ENCODE measurements around the gene CDC14A.
A peak's percentile ranks its signal among the peaks of the same experiment; 100 is the strongest.
"Not testable (repeated sequence)": the region's sequence is repeated elsewhere in the genome, so short reads cannot be mapped to it uniquely, and the experiment has no call there.

The CDC14A gene

GRCh38 chr1:100337878-100338277, 14.4 kb upstream of the CDC14A start:
- not testable (repeated sequence) for DNase-seq (ENCODE audit: low read depth)

DNA sequence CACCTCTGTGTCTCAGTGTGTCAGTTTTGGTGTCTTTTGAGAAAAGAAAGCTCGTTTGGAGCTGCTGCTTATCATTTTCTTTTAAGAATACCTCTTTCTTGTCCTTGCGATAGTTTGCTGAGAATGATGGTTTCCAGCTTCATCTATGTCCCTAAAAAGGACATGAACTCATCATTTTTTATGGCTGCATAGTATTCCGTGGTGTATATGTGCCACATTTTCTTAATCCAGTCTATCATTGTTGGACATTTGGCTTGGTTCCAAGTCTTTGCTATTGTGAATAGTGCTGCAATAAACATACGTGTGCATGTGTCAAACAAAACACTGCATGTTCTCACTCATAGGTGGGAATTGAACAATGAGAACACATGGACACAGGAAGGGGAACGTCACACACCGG, 12.6 kb upstream of the CDC14A start:
- DNase-seq (ENCODE audit: low read depth), result not testable (repeated sequence)

GRCh38 chr1:100340494-100340893, 11.8 kb upstream of the CDC14A start:
- DNase-seq (ENCODE audit: low read depth), result no peak

- no peak for DNase-seq (ENCODE audit: low read depth)
These were observed 10.0 kb upstream of the CDC14A start for GRCh38 chr1:100342348-100342747.

DNA sequence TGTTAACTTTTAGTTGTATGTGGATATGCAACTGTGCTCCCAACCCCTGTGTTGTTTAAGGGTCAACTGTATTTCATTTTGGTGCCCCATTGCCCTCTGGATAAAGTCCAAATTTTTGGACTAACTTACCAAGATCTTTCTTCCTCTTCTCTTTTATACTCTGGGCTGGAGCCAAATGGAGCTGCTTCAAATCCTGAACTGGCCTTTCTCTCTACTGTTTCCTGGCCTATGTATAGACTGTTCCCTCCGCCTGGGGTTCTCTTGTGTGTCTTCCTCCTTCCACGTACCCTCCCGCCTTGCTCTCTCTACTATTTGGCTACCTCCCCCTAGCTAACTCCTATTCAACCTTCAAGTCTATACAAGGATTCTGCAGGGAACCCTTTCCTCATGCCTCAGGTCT, 8.4 kb upstream of the CDC14A start:
- DNase-seq (ENCODE audit: low read depth), result no peak

DNA sequence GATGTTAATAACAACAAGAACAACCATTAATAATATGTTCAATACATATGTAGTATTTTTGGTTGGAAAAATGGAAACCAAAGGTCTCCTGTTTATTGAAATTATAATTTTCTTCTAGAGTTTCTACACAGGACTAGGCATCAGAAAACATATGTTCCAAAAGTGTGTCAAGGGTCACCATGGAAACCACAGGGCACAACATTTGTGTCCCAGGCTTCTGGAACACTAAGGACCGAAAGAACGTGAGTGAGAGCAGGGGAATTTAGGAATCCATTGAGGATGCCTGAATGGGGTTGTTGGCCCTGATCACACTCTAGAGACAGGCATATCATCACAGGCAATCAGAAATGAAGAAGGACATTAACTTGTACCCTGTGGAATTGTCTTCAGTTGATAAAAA, 7.5 kb upstream of the CDC14A start:
- no peak for DNase-seq (ENCODE audit: low read depth)

DNA sequence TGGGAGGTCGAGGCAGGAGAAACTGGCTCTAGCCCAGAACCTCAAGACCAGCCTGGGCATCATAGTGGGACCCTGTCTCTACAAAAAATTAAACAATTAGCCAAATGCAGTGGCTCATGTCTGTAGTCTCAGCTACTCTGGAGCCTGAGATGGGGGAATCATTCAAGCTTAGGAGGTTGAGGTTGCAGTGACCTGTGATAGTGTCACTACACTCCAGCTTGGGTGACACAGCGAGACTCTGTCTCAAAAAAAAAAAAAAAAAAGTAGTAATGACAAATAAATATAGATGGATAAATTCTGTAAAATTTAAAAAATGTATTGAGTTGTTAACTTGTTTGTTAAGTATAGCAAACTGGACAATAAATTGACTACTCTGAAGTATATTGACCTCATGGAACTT, 5.9 kb upstream of the CDC14A start:
- DNase-seq (ENCODE audit: low read depth), result no peak

DNA sequence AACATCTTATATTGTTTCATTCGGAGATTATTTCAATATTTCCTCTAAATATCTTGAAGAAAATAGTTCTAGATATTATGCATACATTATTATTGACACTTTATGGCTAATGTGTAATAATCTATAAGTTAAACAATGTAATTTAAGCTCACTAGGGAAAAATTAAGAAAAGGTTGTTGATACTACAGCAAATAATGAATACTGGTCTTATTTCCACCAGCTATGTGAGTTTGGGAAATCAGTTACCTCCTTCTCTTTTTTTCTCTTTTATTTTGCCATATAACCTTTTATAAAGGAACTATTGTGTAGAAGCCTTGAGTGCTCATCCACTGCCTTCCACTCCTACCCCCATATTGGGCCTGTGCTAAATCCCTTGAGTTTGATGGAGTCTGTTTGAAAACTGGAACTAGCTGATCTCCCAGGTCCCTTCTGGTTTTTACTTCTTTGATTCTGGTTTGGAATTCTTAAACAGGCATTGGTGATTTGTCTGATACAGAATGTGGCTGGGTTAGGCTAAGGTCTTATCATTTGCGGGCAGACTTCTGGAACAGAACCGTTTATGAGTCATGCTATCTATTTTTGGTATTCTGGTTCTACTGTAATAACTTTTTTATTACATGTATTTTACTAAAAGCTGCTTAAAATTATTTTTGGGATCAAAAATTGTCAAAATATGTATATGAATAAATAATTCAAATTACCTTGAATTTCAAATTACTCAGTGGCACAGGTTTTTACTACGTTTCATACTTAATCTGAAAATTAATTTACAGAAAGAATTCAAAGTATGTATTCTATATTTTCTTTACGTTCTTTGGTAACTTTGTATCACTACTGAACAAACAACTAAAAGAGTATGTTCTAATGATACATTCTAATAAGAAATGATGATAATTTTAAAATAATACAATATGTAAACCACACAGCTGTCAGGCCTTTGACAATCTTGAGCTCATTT, 5.0 kb upstream of the CDC14A start:
- no peak for DNase-seq (ENCODE audit: low read depth)

GRCh38 chr1:100348549-100349144, 3.7 kb upstream of the CDC14A start:
- no peak for DNase-seq (ENCODE audit: low read depth)

- no peak for DNase-seq (ENCODE audit: low read depth)
These were observed 3.1 kb upstream of the CDC14A start for GRCh38 chr1:100349246-100349645.

GRCh38 chr1:100350787-100351094, 1.6 kb upstream of the CDC14A start:
- no peak for DNase-seq (ENCODE audit: low read depth)

GRCh38 chr1:100351095-100351887, 1.0 kb upstream of the CDC14A start:
- DNase-seq (ENCODE audit: low read depth), result peak; percentile 85

GRCh38 chr1:100353071-100353801, 930 bp downstream of the CDC14A start:
- DNase-seq (ENCODE audit: low read depth), result no peak

DNA sequence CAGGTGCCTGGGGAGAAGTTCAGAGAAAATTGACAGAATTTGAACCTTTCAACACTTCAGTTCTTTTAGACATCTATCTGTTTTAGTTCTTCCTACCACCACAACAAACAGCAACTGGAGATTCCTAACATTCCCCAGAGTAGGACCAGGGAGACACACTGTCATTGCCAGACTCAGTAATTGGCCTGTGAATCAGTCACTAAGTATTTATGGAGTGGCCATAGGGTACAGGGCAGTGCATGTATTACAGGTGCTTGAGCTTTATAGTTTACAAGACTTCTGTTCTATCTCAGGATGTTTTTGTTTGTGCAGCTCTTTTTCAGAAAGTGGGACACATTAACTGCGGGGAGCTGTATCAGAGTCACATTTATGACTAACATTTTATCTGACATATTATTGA, 1.7 kb downstream of the CDC14A start:
- DNase-seq (ENCODE audit: low read depth), result peak; percentile 6

DNA sequence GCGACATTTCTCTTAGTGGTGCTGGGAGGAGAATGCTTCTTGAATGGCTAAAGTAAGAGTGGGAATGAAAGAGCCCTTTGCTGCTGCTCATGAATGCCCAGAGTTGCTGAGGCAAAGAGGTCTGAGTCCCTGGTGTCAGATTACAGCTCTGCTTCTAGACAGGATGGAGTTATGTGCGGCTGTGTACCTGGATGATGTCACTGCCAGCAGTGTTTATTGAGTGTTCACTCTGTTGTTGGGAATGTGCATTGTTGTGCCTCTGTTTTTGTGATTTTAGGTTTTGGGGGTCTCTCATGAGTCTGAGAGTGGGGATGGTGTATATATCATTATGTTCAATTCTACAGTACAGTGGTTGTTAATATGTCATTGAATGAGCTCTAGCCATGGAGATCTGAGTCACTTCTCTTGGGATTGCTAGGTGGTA, 2.7 kb downstream of the CDC14A start:
- DNase-seq (ENCODE audit: low read depth), result no peak

DNA sequence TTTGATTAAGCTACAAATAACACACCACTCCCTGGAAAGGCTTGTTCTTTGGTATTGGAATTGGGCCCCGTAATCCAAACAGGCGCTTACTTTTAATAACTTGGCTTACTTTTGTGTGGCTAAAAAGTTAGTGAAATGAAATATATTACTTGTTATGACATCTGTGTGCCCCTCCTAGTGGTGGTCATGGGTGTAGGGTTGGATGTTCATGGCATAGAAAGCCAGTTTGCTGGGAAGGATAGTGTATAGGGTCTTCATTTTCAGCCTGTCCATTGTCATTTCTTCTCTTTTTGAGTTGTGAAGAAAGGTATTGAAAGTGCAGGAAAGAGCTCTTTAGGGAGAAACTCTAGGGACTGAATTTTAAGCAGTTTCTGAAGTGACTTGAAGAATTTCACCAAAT, 5.9 kb downstream of the CDC14A start:
- DNase-seq (ENCODE audit: low read depth), result peak; percentile 12

- no peak for DNase-seq (ENCODE audit: low read depth)
These were observed 6.8 kb downstream of the CDC14A start for GRCh38 chr1:100359139-100359538.

- peak; percentile 10 for DNase-seq (ENCODE audit: low read depth)
These were observed 8.6 kb downstream of the CDC14A start for GRCh38 chr1:100360790-100361510.

DNA sequence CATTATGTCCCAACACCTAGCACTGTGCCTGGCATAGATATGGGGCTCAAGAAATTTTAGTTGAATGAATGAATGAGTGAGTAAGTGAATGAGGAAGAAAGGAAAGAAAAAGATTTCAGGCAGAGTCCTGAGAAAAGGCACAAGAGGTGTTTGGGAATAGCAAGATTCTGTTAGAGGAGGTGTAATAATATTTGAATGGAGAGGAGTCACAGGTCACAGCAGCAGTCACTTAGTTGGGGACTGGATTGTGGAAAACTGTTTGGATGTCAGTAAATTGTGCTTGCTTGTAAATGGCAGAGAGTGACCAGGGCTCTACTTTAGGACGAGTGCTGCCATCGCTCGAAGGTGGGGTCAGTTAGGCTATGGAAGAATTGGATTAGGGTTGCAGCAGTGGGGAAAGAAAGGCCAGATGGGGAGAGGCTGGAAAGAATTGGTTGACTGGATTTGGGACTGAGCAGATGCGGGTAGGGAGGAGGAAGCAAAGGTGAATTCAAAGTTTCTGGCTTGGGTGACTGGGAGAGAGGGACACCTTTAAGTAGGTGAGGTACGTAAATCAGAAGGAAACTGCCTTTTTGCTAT, 9.3 kb downstream of the CDC14A start:
- DNase-seq (ENCODE audit: low read depth), result no peak

GRCh38 chr1:100362821-100363466, 10.6 kb downstream of the CDC14A start:
- peak; percentile 10 for DNase-seq (ENCODE audit: low read depth)

DNA sequence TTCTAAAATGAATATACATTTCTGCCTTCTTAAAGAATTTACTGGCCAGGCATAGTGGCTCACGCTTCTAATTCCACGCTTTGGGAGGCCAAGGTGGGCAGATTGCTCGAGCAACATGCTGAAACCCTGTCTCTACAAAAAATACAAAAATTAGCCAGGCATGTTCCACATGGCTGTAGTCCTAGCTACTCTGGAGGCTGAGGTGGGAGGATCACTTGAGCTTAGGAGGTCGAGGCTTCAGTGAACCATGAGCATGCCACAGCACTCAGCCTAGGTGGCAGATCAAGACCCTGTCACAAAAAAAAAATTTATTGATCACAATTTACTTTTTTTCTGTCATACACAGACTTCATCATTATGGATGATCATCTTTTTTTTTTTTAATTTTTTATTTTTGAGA, 11.5 kb downstream of the CDC14A start:
- no peak for DNase-seq (ENCODE audit: low read depth)

Data from fibroblast of gingiva (primary cell).